H4 (cell line): ENCODE data around the gene IL26. TPM values are rescaled to one million over a fixed set of nuclear protein-coding genes. Genes with fewer than 3 reads are reported as not detected.
"Not testable (repeated sequence)": the region's sequence is repeated elsewhere in the genome, so short reads cannot be mapped to it uniquely, and the experiment has no call there.

Source experiments
- DNase-seq: peaks from one replicate; pipeline ENCODE4 v3.0.0-alpha.2; 2015; ENCODE audit warnings: low spot score
- total RNA-seq: library from RNA; depleted of rRNA; stranded (reverse); fragments of >200 nt; shearing (Covaris generic); gene quantifications from 2 replicates; pipeline ENCODE4 v1.2.3, GENCODE V29; 2014

The IL26 gene
- total RNA-seq, 1 experiment from 2014 or later, result not detected

GRCh38 chr12:68199127-68199526, 26.5 kb downstream of the IL26 start:
- DNase-seq, result no peak

DNA sequence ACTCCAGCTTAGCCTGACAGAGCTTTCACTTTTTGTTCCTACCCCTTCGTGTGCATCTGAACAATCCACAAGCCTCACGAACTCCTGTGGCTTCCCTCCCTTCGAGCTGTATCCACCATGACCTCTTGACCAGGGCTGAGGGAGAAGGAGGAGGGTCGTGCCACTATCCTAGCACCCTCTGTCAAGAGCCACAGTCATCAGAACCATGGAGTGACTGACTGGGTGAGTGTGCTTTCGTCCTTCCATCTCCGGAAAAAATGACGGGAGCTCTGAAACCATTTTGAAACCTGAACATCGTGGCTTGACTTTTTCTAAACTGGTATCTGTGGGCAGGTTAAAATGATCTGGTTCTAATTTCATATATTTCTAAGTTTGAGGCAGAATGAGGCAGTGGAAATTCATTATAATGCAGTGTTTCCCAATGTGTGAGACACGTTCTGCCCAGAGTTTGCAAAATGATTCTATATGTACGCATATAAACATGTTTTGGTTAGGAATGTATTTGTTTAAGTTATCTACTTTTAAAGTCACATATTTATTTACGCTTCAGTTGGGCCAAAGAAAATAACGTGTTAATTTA, 27.0 kb downstream of the IL26 start:
- no peak for DNase-seq

DNA sequence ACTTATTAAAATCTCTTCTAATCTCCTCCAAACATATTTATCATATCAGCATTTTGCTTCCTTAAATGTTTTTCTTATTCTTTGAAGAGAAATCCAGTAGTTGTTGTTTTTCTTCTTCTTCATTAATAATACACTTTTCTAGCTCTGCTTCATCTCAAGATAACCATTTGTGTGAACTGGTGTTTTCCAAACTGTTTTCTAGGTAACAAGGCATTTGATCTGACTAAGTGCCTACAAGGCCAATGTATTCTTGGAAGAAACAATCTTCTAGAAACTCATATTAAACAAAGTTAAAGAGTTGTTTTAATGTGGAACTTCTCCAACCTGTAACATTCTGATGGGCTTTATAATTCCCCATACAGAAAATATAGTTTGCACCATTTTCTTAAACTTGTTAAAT, 35.3 kb downstream of the IL26 start:
- no peak for DNase-seq

DNA sequence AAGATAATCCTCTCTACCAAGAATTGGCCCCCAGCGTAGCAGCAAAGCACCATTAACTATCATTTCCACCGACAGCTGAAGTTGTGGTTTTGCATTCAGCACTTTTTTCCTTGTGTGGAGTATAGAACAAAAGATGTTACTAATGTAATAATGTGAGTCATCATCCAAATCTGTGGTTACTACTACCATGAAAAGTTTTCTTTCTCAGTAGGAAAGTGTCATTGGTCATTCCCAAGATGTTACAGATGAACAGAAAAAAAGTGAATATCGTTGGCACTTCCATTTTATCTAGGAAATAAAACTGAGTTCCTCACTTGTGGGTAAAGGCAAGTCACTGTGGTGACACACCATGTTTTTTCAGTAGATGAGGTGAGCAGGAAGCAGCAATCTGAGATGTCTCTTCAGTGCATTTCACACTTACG, 35.8 kb downstream of the IL26 start:
- peak; percentile 84 for DNase-seq

DNA sequence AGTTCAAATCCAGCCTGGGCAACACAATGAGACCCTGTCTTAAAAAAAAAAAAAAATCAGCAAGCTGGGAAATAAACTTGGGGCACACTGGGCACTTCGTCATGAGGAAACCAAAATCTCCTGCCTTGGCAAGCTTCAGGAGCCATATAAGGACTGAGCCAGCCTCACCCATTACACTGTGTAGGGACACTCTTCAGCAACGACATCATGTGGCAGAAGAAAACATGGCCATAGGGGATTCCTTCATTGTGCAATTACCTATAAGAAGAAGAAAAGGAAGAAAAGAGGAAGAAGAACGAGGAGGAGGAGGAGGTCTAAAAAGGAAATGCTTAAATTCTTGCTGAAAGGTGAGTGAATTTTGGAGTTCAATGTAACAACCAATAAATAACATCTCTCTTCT, 40.0 kb downstream of the IL26 start:
- DNase-seq, result no peak

- peak; percentile 16 for DNase-seq
These were observed 44.5 kb downstream of the IL26 start for GRCh38 chr12:68180792-68181744.

DNA sequence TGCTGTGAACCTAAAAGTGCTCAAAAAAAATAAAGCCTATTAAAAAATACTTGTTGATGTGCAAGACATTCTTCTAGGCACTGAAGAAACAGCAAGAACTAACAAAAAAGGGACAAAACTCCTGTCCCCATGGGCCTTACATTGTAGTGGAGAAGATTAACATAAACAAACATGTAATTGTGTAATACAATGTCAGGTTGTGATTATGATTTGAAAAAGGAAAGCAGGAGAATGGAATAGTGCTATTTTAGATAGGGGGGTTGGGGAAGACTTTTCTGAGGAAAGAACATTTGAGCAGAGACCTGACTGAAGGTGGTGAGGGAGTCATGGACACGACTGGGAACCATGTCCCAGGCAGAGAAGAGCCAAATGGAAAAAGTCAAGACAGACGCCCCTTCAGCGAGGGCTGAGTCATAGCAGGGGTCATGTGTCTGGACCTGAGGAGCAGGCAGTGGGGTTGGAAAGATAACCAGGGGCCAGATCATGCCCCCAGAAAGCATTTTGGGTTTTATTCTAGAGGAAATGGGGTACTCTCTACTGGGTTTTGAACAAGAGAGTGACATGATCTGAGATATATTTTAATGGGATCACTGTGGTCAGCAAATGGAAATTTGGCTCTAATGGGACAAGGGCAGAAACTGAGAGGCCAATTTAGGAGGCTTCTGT, 46.7 kb downstream of the IL26 start:
- DNase-seq, result peak; percentile 15

GRCh38 chr12:68178184-68178583, 47.4 kb downstream of the IL26 start:
- DNase-seq, result no peak

- DNase-seq, result no peak
These were observed 48.0 kb downstream of the IL26 start for GRCh38 chr12:68177562-68177961.

- no peak for DNase-seq
These were observed 49.4 kb downstream of the IL26 start for GRCh38 chr12:68176257-68176656.

- DNase-seq, result no peak
These were observed 50.0 kb downstream of the IL26 start for GRCh38 chr12:68175557-68176061.

GRCh38 chr12:68174761-68175160, 50.8 kb downstream of the IL26 start:
- not testable (repeated sequence) for DNase-seq

DNA sequence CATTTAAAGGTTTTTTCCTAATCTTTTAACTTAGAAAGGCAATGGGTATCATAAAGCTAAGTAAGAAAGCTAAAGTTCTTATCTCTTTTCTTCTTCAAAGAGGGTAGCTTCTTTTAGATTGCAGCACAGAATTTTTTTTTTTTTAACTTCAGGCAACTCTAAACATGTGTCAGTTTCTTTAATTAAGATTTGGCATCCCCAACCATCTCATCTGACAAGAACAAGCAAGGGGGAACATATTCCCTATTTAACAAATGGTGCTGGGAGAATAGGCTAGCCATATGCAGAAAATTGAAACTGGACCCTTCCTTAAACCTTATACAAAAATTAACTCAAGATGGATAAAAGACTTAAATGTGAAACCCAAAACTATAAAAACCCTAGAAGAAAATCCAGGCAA, 51.8 kb downstream of the IL26 start:
- no peak for DNase-seq

- DNase-seq, result no peak
These were observed 54.9 kb downstream of the IL26 start for GRCh38 chr12:68170726-68171125.

DNA sequence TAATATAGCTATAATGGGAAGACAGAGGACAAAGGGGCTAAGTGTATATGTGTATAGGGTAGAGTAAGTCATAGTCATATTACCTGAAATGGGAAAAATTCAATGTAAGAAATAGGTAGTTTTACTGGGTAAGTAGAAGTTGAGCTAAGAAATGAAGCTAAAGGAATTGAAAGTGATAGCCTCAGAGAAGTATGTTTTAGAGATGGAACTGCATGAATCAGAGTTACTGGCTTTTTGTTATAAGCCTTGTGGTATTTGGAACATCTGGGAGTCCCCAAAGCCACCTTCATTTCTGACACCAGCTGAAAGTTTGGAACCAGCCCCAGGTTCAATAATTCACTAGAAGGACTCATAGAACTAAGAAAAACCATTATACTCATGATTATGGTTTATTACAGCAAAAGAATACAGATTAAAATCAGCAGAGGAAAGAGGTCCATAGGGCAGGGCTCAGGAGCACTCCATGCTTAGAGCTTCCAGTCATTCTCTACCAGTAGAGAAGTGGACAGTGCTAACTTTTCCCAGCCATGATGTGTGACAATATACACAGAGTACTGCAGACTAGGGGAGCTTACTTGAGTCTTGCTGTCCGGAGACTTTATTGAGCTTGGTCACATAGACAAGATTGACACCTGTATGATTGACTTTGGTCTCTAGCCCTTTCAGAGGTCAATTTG, 56.3 kb downstream of the IL26 start:
- DNase-seq, result no peak

GRCh38 chr12:68166317-68166831, 59.2 kb downstream of the IL26 start:
- DNase-seq, result no peak

GRCh38 chr12:68163560-68164081, 62.0 kb downstream of the IL26 start:
- no peak for DNase-seq

GRCh38 chr12:68162374-68162773, 63.2 kb downstream of the IL26 start:
- DNase-seq, result no peak

DNA sequence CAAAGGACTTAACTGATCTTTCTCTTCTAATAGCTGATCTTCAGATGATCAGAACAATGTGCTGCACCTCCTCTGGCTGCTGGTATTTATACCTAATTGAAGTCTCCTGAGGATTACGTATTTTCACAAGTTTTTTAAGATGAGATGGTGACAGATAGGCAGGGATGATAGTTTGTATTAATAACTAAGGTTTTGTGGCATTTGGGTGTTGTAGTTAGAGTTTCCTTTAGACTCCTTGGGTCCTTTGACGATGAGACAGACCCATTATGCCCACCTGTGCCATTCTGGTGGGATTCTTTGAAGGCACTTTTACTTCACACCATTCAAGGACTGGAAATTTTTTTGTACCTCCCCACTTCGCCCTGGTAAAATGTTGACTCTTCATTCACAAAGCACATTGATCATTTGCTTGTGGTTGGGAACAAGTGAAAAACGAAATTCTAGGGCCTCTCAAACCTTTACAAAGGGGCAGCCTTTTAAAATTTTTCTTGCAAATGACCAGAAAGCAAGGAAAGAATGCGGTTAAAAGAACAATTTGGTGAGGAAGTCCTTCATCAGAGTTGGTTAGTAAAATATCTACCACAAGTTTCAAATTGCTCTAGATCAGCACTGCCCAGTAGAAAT, 65.8 kb downstream of the IL26 start, which contains the start of gene IFNG:
Gene IFNG, minus strand, starts transcription at position 60 of the 624 bp plus-strand sequence. CDS start 125 bp downstream, outside the sequence.
- no peak for DNase-seq

DNA sequence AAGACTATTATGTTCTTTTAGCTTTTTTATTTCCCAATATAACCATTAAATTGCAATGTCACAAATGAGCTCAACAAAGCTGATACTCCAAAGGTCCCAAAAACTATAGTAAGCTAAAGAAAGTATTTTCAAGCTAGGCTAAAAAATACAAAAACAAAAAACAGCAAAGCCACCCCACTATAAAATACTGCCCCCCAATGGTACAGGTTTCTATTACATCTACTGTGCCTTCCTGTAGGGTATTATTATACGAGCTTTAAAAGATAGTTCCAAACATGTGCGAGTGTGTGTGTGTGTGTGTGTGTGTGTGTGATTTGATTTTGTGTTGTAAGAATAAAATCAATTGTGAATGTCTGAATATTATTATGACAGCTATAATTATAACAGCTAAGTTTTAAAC, 67.2 kb downstream of the IL26 start:
- no peak for DNase-seq

GRCh38 chr12:68157380-68157779, 68.2 kb downstream of the IL26 start:
- no peak for DNase-seq
